K562 (cell line): ENCODE data around the gene CMPK1. TPM values are rescaled to one million over a fixed set of nuclear protein-coding genes. Genes with fewer than 3 reads are reported as not detected.

Experiments used
- AFF1 ChIP-seq, 2 experiments: fragments of 450-650 bp; IDR thresholded peaks; 2 replicates each; pipeline ENCODE4 v1.6.1; 2018; ENCODE audit warnings: mild to moderate bottlenecking in 2 of 2, low read depth in 1 of 2; ENCODE audit not compliant: partially characterized antibody in 2 of 2
- ASH1L ChIP-seq: fragments of 450-650 bp; IDR thresholded peaks from 2 replicates; pipeline ENCODE4 v1.6.1; 2018; ENCODE audit warnings: borderline replicate concordance, mild to moderate bottlenecking, low read depth; ENCODE audit not compliant: partially characterized antibody
- GABPB1 ChIP-seq: sonication (generic); formaldehyde crosslinking; IDR thresholded peaks from 2 replicates; pipeline ENCODE4 v1.8.0; 2022; ENCODE audit warnings: mild to moderate bottlenecking, missing genetic modification reagents
- HMBOX1 ChIP-seq: sonication (generic); IDR thresholded peaks from 2 replicates; pipeline ENCODE4 v1.6.1; 2016
- HMGN3 ChIP-seq: IDR thresholded peaks from 2 replicates; pipeline ENCODE4 v1.6.1; 2011; ENCODE audit warnings: borderline replicate concordance, low read depth, mild to moderate bottlenecking, mixed read lengths, low read length; ENCODE audit not compliant: insufficient read length; ENCODE audit errors: extremely low read depth
- POLR2B ChIP-seq: fragments of 450-650 bp; IDR thresholded peaks from 2 replicates; pipeline ENCODE4 v1.6.1; 2018; ENCODE audit warnings: low read depth; ENCODE audit not compliant: partially characterized antibody
- ZNF407 ChIP-seq: fragments of 450-650 bp; IDR thresholded peaks from 2 replicates; pipeline ENCODE4 v1.6.1; 2016; ENCODE audit warnings: low read depth
- ZNF592 ChIP-seq: fragments of 450-650 bp; IDR thresholded peaks from 2 replicates; pipeline ENCODE4 v1.6.1; 2017; ENCODE audit warnings: antibody characterized with exemption, mild to moderate bottlenecking
- polyA plus RNA-seq, 8 experiments: library from polyadenylated mRNA; depleted of rRNA in 4 of 8; stranded (reverse) in 5 of 8; unstranded in 3 of 8; fragments of >200 nt; fragmentation: Nextera tagmentation in 2 of 8; fragmentation: Illumina TruSeq in 1 of 8; extraction: Ambion mirVana in 2 of 8; extraction: Trizol in 1 of 8; gene quantifications; 2 replicates each; pipeline versions ENCODE4 v1.2.1 to v1.2.3, GENCODE V29; 2011 to 2014; ENCODE audit warnings: inconsistent platforms in 1 of 8, missing spikeins in 1 of 8
- total RNA-seq, 7 experiments: library from RNA; depleted of rRNA in 6 of 7; stranded (reverse); fragments of >200 nt in 6 of 7; fragmentation: Illumina TruSeq in 2 of 7; extraction: Trizol in 2 of 7; gene quantifications; 2 replicates each; pipeline versions ENCODE4 v1.2.1 to v1.2.3, GENCODE V29; 2011 to 2021; ENCODE audit warnings: low replicate concordance in 1 of 7

CMPK1 gene
- total and polyA plus RNA-seq, 9 of the 15 experiments (the other 6 are each of a cell fraction or from before 2014, with no cell fraction given): 54.5 to 197 (median 116) TPM

GRCh38 chr1:47334765-47335435, 1.3 kb downstream of the CMPK1 start (continued):
- TF ChIP-seq ZNF407 (no peak), HMBOX1 (0 out of 2 replicates have a peak, but pooled peaks have one; percentile 9), HMGN3 (no peak), ZNF592 (peak; percentile 44), ASH1L (peak; percentile 32), GABPB1 (CRISPR knock-in tag) (0 out of 2 replicates have a peak, but pooled peaks have one; percentile 7), AFF1 (IDR thresholded peaks at IDR 0.05; ENCODE audit: low read depth in 1 of 2, partially characterized antibody in 2 of 2) (peak in 1 of 2 experiments; percentile 26), POLR2B (peak; percentile 62)
